HG02588 (cell line): ENCODE data around the gene RPL37.
"Not testable (repeated sequence)": the region's sequence is repeated elsewhere in the genome, so short reads cannot be mapped to it uniquely, and the experiment has no call there.

ENCODE experiments used
- ATAC-seq: cut with Tn5 transposase; IDR thresholded peaks from one replicate; pipeline ENCODE4 v1.9.1; 2021; ENCODE audit warnings: mild to moderate bottlenecking, moderate library complexity; ENCODE audit not compliant: unreplicated experiment

The RPL37 gene

DNA sequence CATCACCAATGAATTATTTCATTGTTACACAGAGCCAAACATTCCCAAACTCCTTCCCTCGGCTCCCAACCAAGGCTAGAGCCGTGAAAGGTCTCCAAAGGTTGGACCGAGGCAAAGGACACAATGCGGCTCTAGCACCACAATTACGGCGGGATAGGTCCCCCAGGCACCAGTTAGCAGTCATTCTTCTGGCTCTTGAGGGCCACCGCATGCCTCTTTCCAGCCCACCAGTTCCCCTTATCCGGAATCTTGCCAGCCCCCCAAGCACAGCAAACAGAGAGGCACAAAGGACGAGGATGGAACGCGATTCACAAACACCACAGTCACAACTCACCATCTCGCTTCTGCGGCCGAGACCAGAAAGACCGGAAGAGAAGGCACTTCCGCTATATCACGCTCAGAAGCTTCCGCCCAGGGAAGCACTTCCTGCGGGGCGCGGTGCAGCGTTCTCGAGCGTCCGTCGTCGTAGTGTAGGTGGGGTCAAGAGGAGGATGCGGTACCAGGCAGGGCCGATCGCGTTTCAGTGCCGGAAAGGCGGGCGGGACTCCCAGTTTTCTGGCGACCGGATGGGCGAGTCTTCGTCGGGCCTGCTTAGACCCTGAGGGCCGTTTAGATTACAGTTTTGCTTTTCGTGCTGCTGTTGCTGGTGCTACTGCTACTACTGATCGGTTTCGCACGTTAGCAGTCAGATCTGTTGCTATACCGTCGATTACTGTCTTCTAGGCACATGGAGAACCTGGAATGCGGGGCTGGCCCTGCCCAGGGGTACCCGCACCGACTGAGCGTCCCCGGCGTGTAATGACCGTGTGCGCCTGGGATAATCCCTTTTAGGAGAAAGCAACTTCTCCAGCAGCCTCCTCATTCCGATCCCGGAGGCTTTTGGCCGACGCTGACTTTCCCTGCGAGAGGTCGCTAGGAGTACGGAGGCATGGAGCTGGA is at the start of gene RPL37:
RPL37 (minus strand) TSS at position 374 of the 939 bp plus-strand sequence; CDS start at position 337, 37 bp downstream.
- peak; percentile 98 for ATAC-seq

DNA sequence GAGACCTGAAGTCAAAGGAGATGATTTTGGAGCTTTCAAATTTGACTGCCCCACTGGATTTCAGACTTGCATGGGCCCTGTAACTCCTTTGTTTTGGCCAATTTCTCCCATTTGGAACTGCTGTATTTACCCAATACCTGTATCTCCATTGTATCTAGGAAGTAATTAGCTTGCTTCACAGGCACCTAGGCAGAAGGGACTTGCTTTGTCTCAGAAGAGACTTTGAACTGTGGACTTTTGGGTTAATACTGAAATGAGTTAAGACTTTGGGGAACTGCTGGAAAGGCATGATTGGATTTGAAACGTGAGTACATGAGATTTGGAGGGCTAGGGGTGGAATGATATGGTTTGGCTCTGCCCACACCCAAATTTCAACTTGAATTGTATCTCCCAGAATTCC is 48.0 kb upstream of the RPL37 start:
- ATAC-seq, result not testable (repeated sequence)

DNA sequence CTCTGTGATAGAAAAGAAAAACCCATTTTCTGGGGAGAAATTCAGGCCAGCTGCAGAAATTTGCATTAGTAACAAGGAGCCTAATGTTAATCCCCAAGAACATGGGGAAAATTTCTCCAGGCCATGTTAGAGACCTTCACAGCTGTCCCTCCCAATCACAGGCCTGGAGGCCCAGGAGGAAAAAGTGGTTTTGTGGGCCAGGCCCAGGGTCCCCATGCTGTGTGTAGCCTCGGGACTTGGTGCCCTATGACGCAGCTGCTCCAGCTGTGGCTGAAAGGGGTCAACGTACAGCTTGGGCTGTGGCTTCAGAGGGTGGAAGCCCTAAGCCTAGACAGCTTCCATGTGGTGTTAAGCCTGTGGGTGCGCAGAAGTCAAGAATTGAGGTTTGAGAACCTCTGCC is 47.3 kb upstream of the RPL37 start:
- ATAC-seq, result no peak

DNA sequence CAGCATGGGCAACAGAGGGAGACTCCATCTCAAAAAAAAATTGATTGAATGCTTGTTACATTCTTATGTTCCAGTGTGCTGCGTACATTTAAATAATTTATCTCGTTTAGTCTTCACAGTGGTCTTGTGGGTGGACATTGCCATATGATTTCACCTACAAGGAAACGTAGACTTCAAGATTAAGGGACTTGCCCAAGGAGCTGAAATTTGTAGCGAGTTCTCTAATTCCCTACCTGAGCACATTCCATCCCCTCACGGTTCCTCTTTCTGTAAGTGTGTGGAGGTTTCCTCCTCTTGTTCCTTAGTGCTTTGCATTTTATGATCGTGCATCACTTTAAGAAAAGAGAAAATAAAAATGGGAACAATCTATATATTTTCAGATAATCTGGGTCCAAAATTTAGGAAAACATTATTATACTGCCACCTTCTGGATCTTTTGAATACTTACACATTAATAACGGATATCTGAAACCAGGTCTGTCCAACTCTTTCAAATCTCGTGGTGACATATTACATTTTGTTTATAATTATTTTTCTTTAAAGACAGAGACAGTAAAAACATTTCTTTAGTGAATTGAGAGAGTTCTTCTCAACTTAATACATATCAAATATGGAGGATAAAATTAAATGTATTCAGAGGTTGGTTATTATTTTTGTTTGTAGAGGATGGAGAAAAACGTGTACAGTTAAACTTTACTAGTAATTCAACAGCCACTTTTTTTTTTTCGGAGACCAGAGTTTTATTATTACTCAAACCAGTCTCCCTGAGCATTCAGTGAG is 44.3 kb upstream of the RPL37 start:
- ATAC-seq, result no peak

DNA sequence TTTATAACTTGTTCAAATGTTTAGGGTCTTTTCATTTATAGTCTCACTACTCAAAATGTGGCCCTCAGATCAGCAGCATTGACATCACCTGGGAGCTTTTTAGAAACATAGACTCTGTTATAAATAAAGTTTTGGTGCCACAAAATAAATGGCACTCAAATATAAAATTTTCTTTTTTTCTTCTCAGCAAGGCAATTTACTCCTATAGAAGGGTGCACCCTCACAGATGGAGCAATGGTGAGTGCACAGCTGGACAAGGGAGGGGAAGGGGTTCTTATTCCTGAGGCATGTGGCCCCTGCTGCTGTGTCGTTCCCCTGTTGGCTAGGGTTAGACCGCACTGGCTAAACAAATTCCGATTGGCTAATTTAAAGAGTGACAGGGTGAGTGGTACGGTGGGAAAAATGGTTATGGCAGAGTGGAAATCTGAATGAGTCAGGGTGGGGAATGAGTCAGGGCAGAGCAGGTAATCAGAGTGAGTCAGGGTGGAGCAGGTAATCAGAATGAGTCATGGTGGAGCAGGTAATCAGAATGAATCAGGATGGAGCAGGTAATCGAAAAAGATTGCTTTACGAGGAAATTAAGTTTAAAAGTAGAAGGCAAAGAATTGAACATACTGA is 42.5 kb upstream of the RPL37 start:
- ATAC-seq, result no peak

DNA sequence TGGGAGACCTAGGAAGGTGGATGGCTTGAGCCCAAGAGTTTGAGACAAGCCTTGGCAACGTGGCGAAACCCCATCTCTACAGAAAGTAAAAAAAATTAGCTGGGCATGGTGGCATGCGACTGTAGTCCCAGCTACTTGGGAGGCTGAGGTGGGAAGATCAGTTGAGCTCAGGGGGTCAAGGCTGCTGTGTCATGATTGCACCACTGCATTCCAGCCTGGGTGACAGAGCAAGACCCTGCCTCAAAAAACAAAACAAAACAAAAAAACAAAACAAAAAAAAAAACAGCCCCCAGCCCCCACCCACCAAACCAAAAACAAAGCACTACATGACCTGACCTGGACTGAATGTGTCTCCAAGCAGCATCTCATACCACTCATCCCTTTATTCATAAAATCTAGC is 40.9 kb upstream of the RPL37 start:
- no peak for ATAC-seq

DNA sequence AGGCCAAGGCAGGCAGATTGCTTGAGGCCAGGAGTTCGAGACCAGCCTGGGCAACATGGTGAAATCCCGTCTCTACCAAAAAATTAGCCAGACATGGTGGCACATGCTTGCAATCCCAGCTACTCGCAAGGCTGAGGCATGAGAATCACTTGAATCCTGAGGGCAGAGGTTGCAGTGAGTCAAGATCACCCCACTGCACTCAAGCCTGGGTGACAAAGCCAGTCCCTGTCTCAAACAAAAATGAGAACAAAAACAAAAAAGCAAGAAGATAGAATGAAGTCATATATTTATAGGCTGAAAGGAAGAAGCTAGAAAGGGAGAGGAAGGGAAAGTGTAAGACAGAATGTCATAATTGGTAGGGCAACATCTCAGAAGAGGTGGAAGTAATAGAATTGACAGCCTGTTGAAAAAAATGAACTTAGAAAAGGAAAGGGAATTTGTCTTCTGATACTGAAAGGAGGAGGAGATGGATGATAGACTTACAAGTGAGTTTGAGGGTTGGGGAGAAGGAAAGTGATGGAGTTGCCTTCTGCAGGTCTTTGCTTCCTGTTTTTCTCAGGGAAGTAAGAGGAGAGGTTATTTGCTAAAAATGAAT is 38.4 kb upstream of the RPL37 start:
- ATAC-seq, result no peak

DNA sequence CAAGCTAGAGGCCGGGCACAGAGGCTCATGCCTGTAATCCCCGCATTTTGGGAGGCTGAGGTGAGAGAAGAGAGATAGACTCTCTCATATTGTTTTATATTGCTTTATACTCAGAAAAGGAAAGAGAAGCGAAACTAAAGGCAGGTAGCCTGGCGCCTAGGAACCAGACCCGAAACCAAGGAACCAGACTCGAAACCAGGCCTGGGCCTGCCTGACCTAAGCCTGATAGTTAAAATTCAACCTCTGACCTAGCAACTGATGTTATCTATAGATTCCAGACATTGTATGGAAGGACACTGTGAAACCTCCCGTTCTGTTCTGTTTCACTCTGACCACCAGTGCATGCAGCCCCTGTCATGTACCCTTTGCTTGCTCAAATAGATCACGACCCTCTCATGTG is 37.2 kb upstream of the RPL37 start:
- not testable (repeated sequence) for ATAC-seq

DNA sequence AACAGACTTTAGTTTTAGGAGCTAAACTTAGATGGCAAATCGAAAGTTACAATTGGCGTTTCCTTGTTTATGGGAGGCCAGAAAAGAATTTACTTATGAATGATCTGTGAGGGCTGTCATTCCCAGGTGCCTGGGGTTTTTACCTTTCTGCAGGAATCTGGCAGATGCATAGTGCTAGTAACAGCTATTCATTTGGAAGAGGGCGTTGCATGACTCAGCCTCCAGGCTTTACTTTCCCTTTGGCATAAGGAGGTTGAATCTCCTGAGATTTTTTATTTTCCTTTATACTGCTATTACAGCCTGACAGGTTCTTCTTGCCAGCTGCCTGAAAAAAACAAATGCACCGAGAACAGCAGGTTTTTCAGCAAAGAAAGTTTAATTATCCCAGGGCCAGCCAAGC is 36.2 kb upstream of the RPL37 start:
- ATAC-seq, result no peak

DNA sequence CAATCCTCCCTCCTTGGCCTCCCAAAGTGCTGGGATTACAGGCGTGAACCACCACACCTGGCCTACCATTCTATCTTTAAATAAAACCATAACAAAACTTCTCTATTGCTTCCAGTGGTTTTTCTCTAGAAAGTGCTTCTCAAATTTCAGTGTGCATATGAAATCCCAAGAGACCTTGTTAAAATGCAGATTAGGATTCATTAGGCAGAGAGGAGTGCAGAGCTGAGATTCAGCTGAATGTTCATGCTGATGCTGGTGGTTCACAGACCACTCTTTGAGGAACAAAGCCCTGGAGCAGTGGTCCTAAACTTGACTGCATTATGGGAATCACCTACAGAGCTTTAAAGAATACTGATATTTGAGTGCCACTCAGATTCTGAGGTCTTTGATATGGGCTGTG is 34.4 kb upstream of the RPL37 start:
- no peak for ATAC-seq

DNA sequence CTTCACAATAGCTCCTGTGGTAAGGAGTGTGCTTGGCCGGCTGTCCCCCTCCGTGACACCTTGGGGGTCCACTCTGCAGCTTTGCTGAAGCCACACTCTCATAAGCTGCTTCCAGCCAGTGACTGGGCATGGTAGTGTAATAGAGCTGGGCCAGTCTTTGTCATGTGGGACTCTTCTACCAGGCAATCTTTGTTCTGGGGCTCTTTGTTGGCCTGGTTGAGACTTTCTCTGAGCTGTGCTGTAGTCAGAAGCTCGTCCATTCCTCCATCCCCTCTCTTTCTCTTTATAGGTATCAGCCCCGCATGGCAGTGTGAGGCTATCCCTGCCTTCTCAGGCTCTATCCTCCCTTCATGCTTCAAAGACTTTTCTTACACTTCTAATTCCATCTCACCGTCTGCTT is 31.8 kb upstream of the RPL37 start:
- no peak for ATAC-seq

DNA sequence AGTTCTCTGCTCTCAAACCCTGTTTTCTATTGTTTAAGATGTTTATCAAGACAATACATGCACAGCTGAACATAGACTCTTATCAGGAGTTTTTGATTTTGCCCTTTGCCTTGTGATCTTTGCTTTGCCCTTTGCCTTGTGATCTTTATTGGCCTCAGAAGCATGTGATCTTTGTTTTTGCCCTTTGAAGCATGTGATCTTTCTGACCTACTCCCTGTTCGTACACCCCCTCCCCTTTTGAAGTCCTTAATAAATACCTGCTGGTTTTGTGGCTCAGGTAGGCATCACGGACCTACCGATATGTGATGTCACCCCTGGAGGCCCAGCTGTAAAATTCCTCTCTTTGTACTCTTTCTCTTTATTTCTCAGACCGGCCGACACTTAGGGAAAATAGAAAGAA is 30.0 kb upstream of the RPL37 start:
- ATAC-seq, result not testable (repeated sequence)

DNA sequence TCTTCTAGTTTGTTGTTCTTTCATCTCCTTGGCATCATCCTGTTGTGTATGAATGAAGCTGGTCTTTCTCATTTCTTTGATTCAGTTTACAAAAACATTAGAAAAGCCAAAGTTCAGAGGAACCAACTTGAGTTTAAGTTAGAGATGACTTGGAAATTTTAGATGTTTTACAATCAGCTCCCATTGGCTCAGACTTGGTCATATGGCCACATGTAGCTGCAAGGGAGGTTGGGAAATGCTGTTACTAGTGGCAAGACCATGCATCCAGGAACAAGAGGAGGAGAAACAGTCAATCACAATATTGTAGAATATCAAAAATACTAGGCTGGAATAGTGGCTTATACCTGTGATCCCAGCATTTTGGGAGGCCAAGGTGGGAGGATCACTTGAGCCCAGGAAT is 25.7 kb upstream of the RPL37 start:
- no peak for ATAC-seq

DNA sequence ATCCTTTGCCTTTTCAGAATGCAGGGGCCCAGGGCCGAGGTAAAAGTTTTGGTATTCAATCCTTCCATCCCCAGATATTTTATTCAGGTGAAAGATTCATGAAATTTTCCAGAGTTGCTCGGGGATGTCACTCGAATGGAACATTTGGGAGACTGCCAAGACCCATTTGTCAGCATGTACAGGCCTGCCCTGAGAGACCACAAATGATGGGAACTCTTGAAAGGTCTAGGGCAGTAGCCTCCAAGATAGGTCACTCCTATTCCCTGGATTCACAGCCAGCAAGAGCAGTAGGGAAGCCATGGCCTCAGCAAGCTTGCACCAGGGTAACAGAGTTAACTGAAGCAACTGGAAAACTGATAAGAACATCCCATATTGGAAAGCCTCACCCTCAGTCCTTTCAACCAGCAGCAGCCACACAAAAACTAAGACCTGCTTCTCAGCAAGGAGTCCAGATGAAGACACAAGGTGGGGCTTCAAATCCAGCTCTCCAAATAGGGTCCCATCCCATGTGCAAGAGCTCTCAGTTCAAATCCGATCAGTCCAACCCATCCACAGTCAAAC is 18.7 kb upstream of the RPL37 start:
- no peak for ATAC-seq

DNA sequence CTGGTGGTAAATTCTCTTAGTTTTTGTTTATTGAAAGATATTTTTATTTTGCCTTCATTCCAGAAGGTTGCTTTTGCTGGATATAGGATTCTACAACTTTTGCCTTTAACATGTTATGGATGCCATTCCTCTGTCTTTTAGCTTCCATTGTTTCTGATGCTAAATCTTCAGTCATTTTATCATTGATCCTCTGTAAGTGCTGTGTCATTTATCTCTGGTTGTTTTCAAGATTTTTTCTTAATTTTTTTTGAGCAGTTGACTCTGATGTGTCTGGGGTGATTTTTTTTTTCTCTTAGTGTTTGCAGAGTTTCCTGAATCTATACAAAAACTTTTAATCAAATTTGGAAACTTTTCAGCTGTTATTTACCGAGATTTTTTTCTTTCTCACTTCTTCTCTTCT is 12.5 kb upstream of the RPL37 start:
- ATAC-seq, result no peak

DNA sequence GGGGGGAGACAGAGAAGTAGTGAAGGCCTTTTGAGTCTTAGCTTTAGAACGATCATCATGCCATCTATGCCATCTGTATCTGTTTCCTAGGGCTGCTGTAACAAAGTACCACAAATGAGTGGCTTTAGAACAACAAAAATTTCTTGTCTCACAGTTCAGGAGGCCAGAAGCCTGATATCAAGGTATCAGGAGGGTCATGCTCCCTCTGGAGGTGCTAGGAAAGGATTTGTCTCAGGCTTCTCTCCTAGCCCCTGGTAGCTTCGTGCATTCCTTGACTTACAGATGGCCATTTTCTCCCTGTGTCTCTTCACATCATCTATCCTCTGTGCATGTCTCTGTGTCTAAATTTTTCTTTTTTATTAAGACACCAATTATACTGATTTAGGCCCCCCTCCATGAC is 11.3 kb upstream of the RPL37 start:
- ATAC-seq, result no peak

DNA sequence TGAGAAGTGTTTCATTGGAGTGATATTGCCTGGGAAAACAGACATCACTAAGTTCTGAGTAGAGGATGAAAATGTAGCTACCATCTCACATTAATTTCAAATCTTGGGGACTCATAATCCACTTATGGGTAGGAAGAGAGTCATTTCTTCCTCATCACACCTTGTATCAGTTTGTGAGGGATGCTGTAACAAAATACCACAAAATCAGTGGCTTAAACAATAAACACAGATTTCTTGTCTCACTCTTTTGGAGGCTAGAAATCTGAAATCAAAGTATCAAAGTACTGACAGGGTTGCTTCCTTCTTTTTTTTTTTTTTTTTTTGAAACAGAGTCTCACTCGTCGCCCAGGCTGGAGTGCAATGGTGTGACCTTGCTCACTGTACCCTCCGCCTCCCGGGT is 9.5 kb upstream of the RPL37 start:
- no peak for ATAC-seq

DNA sequence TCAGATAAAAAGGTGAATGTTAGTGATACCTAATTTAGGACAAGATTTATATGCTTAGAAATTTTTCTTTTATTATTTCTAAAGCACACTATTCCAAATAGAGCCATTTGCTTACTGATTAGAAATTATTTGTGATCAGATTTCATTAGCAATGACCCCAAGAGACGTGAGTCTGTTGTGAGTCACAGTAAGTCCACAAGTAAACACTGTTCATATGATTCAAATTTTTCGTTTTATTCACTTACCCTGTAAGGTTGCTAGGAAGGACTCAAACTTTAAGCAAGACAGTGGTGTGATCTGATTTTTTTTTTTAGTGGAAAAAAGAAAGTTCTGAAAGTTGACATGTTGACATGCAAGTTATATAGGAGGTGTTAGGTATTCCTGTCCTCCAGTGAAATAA is 7.3 kb upstream of the RPL37 start:
- ATAC-seq, result no peak

DNA sequence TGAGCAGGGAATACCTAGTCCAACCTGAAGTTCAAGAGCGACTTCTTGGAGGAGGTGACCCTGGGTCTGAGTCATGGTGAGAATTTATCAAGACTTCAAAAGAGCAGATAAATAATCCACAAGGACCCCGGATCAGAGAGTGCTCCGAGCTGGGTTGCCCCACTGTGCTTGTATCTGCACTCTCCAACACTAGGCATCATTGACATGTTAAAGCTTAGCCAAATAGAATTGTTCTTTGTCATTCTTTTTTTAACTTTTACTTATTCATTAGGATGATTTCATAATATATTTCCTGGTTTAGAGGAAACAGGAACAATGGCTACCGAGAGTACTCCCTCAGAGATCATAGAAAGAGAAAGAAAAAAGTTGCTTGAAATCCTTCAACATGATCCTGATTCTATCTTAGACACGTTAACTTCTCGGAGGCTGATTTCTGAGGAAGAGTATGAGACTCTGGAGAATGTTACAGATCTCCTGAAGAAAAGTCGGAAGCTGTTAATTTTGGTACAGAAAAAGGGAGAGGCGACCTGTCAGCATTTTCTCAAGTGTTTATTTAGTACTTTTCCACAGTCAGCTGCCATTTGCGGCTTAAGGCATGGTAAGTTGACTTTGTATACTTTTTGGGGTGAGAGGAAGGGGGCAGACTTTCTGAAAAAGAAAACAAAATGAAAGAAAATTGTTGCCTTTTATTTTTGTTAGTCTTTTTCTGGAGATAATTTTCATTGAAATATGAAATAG is 6.2 kb upstream of the RPL37 start, which contains the start of gene CARD6:
CARD6 (plus strand) TSS at position 300 of the 738 bp plus-strand sequence; CDS start at position 316, 16 bp downstream.
- peak; percentile 49 for ATAC-seq

DNA sequence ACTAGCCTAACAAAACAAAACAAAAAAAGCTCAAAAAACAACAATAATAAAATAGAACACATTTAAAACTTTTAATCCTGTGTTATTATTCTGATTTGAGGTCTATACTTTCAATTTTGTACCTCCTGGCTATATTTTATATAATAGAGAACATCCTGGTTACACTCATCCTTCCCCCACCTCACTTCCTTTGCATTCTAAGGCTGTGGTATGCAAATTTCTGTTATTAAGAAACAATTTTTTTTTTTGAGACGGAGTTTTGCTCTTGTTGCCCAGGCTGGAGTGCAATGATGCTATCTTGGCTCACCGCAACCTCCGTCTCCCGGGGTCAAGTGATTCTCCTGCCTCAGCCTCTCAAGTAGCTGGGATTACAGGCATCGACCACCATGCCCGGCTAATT is 3.1 kb upstream of the RPL37 start:
- no peak for ATAC-seq
